Kidney epithelial cell (primary cell): ENCODE results near the gene CCDC102A. TPM values are rescaled to one million over a fixed set of nuclear protein-coding genes. Genes with fewer than 3 reads are reported as not detected.

Experiments
- DNase-seq: peaks from one replicate; pipeline ENCODE4 v3.0.0-alpha.2; 2010; ENCODE audit warnings: low read depth
- H3K27me3 ChIP-seq: 2 replicates; pipeline ENCODE4 v1.6.0; 2011; ENCODE audit warnings: low read length; ENCODE audit not compliant: control insufficient read depth, insufficient read depth
- H3K36me3 ChIP-seq: 2 replicates; pipeline ENCODE4 v1.5.1; 2011; ENCODE audit warnings: low read length; ENCODE audit not compliant: control insufficient read depth, insufficient read depth
- H3K4me3 ChIP-seq: 2 replicates; pipeline ENCODE4 v1.5.1; 2011; ENCODE audit warnings: low read depth, mild to moderate bottlenecking, control low read depth, low read length
- total RNA-seq: library from RNA; depleted of rRNA; stranded (reverse); fragments of >200 nt; gene quantifications from 2 replicates; pipeline ENCODE4 v1.2.3, GENCODE V29; 2015
- TF ChIP-seq, protein P1 (sequence below): IDR thresholded peaks from 2 replicates; pipeline ENCODE4 v1.5.1; 2011; ENCODE audit warnings: mild to moderate bottlenecking, moderate library complexity, low read length, control low read depth, inconsistent platforms; ENCODE audit not compliant: insufficient read depth, poor library complexity, severe bottlenecking

Gene CCDC102A
- total RNA-seq, 1 donor from 2014 or later, result 11.4 TPM

DNA sequence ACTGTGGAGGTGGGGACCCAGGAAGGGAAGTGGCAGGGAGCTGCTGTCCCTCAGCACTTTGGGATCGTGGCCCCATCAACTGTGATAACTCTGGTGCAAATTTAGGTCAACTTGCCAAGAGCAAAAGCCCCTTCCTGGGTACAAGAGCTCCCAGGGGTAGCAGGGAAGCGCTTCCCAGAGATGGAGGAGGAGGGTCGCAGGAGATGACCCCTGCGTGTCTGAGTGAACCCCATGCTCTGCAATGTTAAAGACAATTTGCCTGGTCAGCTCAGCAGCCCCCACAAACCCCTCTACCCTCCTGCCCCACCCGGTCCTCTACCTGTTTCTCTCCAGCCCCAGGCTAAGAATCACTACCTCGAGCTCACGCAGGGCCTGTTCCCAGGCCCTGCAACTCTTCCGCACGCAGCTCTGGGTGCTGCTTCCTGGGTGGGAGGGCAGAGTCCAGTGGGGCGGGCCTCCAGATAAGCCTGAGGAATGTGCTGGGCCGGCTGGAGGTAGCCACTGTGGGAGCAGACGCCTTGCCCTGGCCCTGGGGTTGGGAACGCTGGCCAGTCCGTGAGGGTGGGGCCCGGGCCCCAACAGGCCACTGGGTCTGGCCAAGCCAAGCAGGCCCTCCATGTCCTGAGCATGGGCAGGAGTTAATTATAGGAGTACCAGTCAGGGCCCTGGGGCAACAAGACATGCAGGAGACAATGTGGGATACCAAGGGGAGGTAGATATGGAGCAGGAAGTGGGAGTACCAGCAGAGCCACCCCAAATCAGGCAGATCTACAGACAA lies 56.2 kb downstream of the CCDC102A start:
- TF ChIP-seq, protein P1, sequence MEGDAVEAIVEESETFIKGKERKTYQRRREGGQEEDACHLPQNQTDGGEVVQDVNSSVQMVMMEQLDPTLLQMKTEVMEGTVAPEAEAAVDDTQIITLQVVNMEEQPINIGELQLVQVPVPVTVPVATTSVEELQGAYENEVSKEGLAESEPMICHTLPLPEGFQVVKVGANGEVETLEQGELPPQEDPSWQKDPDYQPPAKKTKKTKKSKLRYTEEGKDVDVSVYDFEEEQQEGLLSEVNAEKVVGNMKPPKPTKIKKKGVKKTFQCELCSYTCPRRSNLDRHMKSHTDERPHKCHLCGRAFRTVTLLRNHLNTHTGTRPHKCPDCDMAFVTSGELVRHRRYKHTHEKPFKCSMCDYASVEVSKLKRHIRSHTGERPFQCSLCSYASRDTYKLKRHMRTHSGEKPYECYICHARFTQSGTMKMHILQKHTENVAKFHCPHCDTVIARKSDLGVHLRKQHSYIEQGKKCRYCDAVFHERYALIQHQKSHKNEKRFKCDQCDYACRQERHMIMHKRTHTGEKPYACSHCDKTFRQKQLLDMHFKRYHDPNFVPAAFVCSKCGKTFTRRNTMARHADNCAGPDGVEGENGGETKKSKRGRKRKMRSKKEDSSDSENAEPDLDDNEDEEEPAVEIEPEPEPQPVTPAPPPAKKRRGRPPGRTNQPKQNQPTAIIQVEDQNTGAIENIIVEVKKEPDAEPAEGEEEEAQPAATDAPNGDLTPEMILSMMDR, result no peak
- no peaks in the 10 kb centered on the region for H3K27me3 ChIP-seq
- H3K4me3 ChIP-seq, result peak overlapping the region; percentile 40
- DNase-seq, result no peak
- H3K36me3 ChIP-seq, result no peaks in the 10 kb centered on the region

DNA sequence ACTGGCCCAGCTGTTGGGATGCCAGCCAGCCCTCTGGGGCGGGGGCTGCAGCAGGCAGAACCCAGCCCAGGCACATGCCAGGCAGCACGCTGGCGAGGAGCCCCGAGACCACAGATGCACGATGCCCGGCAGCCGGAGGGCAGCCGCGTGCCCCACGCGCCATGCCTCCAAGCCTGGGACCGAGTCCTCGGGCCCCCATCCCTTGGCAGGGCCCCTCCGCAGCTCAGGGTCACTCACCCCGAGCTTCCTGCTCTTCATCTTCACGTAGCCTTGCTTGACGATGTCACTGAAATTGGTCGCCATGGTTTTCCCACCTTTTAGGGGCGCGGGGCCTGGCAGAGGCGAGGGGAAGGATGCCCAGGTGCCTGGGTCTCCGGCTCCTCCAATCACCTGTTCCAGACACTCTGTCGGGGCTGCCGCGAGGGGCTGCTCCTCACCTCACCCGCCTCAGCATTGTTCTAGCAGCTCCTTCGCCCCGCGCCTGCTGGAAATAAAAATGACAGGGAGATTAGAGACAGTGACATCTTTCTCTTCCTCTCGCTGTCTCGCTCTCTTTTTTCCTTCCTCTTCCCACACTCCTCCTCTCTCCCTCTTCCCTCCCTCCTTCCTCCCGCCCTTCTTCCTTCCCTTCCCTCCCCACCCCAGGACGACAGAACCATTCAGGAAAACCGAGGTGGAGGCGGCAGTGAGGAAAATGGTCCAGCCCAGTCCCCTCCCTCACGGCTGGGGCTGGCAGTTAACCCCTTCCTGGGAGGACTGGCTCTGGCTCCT lies 57.0 kb downstream of the CCDC102A start:
- Histone ChIP-seq H3K4me3 (peak overlapping the region; percentile 40), H3K36me3 (peaks cover 1% of the 10 kb centered on the region), H3K27me3 (no peaks in the 10 kb centered on the region)
- TF ChIP-seq, protein P1, result no peak
- no peak for DNase-seq

DNA sequence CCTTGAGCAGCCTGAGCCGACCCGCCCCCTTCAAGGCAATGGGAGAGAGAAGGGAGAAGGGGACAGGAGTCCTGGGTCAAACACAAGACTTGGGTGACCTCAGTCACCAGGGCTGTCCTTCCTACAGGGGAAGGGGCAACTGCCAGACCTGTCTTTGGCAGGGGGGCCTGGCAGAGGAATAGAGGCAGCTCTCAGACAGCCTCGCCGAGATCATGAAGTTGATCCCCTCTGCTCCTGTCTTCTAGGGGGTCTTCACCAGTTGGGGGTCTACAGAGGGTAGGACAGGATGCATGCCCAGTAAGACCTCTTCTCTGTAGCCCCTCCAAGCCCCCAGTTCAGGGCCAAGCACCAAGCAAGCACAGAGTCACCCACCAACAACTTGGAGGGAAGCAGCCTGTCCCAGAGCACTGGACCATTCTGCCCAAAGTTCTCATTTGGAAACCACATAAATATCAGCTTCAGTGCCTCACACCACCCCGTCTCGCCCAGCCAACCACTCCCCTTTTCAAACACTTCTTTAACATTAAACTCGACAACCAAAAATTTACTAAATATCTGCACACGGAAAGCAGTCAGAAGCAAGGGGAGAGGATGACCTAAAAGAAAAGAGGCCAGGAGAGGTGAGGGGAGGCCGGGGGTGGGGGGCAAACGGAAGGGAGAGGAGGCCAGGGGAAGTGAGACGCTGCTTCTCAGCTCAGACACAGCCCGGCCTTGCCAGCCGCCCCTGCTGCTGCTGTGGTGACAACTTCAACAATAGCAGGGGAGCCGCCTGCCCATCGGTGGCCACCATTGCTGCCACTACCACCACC lies 57.8 kb downstream of the CCDC102A start:
- Histone ChIP-seq H3K36me3 (peaks cover 2% of the 10 kb centered on the region), H3K27me3 (no peaks in the 10 kb centered on the region), H3K4me3 (peak overlapping the region; percentile 40)
- no peak for DNase-seq
- TF ChIP-seq, protein P1, result no peak

DNA sequence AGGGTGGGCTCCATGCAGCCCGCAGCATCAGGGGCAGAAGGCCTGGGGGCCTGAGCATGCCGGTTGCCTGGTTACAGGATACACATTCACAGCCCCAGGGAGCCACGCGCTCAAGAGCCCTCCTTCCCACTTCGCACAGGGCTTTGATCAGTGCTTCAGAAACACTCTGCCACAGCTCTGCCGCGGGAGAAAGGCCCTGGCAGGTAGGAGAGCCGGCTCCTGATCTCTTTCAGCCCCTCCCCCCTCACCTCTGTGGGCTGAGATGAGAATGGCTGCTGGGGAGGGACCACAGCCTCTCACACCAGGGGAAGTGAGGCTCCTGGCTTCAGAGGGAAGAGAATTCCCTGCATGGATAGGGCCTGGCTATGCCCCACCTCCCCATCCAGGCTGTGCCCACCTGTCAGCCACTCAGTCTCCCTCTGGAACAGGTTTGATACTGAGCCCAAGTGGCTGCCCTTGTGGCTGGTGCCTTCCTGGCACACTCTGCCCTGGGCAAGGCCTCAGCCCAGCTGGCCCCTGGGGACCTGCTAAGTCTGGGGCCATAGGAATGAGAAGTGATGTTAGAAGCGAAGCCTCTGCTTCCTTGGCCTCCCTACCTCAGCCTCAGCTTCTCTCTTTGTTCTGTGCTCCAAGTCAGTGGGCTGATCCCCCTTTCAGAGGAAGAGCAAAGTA lies 58.7 kb downstream of the CCDC102A start:
- Histone ChIP-seq H3K4me3 (no peak overlapping the region), H3K27me3 (no peaks in the 10 kb centered on the region), H3K36me3 (peaks cover 2% of the 10 kb centered on the region)
- DNase-seq, result no peak
- TF ChIP-seq, protein P1, result no peak

DNA sequence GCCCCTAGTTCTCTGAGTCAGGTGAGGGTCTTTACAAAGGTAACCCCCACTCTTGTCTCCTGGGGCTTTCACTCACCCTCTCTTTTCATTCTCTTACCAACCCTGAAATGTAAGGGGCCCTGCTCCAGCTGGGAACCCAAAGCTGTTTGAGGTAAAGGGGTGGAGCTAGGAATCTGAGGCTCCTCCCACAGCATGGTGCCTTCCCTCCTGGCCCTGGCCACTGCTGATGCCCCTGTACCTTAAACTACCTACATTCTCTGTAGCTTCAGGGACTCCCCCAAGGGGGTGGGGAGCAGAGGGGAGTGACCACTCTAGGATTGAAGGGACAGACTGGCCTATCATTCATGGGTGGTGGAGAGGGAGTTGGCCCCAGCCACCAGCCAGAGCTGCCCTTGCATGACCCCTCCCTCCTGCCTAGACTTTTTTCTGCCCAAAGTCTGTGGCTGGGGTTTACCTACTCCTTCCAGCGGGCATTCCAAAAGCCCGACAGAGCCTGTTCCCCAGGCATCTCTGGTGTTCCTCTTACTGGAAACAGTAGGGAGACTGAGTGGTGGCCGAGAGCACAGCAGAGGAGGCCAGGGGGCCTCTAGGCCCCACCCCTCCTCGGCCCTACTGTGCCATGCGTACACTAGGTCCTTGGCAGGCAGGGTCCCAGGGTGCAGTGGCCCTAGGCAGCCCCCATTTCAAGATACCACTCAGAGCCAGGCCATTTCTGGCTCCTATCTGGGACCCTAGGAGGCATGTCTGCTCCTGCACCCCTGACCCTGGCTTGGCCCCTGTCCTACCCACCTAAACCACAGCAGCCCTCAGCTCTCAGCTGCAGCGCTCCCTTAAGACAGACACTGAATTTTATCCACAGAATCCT lies 59.6 kb downstream of the CCDC102A start:
- DNase-seq, result no peak
- TF ChIP-seq, protein P1, result no peak
- Histone ChIP-seq H3K27me3 (no peaks in the 10 kb centered on the region), H3K36me3 (peaks cover 2% of the 10 kb centered on the region), H3K4me3 (no peak overlapping the region)
